GM18909 (cell line): ENCODE data around the gene HSD17B11.
"Not testable (repeated sequence)": the region's sequence is repeated elsewhere in the genome, so short reads cannot be mapped to it uniquely, and the experiment has no call there.

ENCODE experiments used
- ATAC-seq: cut with Tn5 transposase; IDR thresholded peaks from one replicate; pipeline ENCODE4 v1.9.1; 2021; ENCODE audit warnings: mild to moderate bottlenecking; ENCODE audit not compliant: unreplicated experiment, poor library complexity

Gene HSD17B11

DNA sequence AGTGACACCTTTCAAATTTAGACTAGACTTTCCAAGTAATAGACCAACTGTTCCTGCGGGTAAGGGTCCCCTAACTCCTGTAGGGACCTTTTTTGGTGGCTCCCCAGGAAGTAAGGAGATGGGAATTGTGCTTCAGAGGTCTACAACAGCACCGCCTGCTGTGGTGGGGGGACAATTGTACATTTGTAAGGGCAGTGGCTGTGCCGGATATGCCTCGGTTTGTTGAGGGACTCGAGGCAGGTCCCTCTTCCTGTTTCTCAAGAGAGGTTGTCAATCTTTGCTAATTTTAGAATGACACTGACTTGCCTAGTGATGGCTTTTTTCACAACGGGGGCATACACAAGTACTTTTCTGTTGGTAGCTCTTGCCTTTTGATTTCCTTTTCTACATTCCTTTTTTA, 15.5 kb upstream of the HSD17B11 start:
- peak; percentile 63 for ATAC-seq

- no peak for ATAC-seq
Measured at GRCh38 chr4:87405211-87405820, 14.3 kb upstream of the HSD17B11 start.

DNA sequence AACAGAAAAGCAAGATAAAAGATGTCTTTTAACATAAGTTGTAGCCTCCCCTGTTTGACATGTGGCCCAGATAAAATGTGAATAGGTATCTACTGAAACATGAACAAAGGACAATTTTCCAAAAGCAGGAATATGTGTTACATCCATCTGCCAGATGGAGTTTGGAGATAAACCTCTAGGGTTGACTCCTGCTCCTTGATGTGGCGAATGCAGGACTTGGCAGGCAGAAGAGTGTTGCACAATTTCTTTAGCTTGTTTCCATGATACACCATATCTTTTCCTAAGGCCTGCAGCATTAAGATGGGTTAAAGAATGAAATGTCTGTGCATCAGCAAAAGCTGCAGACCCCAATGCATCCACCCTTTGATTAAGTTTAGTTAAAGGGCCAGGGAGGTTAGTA, 12.7 kb upstream of the HSD17B11 start:
- ATAC-seq = not testable (repeated sequence)

DNA sequence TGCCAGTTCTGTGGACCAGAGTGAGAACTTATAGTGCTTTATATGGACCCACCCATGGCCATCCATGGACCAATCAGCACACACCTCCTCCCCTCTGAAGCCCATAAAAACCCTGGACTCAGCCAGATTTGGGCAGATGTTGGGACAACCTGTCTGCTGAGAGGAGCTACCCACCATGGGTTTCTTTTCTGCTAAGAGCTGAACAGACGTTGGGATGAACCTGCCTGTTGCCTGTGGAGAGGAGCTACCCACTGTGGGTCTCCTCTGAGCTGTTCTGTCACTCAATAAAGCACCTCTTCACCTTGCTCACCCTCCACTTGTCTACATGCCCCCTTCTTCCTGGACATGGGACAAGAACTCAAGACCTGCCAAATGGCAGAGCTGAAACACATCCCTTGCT, 9.0 kb upstream of the HSD17B11 start:
- no peak for ATAC-seq

DNA sequence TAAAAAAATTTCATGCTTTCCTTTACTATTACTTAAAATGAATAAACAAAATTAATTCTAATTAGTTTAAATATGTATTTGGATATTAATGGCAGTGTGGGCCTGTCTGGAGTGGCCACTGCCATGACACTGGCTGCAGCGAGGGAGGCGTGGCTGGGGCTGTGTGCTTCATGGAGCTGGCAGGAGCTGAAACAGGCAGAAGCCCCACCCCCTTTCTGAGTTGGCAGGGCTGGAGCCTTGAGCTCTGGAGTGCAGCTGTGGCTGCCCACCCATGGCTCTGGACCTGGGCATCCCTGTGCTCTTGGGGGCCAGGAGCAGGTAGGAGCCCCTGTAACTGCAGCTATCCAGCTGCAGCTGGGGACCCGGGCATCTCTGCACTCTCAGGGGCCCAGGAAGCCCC, 8.2 kb upstream of the HSD17B11 start:
- ATAC-seq = no peak

GRCh38 chr4:87395851-87396250, 4.9 kb upstream of the HSD17B11 start:
- ATAC-seq = not testable (repeated sequence)

- not testable (repeated sequence) for ATAC-seq
Measured at GRCh38 chr4:87395073-87395472, 4.1 kb upstream of the HSD17B11 start.

DNA sequence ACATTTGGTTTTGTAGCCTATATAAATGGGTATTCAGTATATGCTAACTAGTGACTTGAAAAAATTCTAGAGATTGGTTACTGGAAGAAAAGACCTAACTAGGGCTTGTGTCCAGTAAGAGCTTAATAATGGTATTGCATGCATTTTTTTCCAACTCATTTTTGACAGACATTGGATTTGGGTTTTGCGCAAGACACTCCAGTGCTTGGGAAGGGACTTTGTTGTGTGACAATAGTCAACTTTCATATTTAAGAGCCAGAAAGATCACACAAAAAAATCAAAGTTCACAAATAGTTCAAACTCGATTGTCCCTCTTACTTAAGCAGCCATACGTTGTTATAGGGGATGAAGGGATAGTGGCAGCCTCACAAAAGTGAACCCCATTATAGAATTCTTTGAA, 1.2 kb upstream of the HSD17B11 start:
- ATAC-seq = no peak

DNA sequence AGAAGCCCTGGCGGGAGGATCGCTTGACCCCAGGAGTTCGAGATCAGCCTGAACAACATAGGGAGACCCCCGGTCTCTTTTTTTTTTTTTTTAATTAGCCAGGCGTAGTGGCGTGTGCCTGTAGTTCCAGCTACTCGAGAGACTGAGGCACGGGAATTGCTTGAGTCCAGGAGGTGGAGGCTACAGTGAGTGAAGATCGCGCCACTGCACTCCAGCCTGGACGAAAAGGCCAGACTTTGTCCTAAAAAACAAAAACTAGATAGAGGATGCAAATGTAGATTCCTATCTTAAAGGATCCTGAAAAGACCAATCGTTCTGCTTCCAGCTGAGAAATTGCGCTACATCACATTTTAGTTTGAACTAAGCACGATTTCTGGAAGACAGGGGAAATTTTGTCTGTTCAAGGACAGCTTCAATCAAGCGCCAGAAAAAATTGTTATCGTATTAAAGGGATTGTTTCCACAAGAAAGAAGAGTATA, 627 bp upstream of the HSD17B11 start:
- peak; percentile 9 for ATAC-seq

DNA sequence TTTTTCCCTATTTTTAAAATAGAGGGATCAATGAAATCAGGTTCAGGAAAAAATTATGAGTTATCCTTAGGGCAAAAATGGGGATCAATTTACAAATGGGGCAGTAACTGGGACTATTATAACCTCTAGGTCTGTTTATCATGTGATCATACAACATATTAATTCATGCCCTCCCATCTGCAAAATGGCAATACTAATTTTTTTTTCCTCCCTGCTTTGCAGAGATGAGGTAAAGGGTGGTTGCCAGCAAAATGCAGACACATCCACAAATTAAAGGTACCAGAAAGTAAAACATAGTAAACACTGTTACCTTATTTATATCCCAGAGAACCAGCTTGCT, 467 bp downstream of the HSD17B11 start:
- peak; percentile 14 for ATAC-seq

DNA sequence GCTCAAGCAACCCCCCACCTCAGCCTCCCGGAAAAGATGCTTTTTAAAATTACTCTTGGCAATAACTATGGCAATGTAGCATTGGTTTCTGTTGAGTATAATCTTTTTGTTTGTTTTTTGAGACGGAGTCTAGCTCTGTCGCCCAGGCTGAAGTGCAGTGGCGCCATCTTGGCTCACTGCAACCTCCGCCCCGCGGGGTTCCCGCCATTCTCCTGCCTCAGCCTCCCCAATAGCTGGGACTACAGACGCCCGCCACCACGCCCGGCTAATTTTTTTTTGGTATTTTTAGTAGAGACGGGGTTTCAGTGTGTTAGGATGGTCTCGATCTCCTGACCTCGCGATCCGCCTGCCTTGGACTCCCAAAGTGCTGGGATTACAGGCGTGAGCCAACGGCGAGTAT, 933 bp downstream of the HSD17B11 start:
- ATAC-seq = not testable (repeated sequence)

DNA sequence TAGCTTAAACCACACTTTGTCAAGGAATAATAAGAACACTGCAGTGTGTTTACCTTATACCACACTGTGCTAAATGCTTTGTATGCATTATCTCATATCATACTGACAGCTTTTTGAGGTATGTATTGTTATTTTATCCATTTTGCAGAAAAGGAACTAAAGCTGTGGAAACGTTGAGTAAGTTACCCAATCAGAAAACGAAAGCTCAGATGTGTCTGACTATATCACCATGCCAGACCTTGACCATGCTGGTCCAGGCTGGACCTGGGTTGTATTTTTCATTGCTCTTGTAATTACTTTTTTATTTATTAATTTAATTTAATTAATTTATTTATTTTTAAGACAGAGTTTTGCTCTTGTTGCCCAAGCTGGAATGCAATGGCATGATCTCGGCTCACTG, 2.1 kb downstream of the HSD17B11 start:
- ATAC-seq = no peak

DNA sequence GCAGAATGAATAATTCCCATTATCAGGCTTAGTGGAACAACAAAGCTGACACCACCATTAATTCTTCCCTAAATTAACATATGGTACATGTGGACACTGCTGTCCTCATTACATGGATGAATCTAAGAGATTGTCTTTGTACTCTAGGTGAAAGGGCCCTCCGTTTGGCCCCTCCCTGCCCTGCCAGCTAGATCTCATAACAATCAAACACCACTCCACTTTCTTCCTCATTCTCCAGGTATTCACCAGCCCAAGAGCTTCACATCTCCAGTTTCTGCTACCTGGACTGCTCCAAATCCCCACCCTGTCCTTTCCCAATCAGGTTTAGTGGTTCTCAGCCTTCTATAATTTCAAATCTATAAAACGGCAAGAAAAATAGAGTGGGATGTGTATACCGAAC, 3.8 kb downstream of the HSD17B11 start:
- no peak for ATAC-seq

GRCh38 chr4:87384466-87385132, 6.4 kb downstream of the HSD17B11 start:
- not testable (repeated sequence) for ATAC-seq

GRCh38 chr4:87382931-87383330, 8.1 kb downstream of the HSD17B11 start:
- no peak for ATAC-seq

GRCh38 chr4:87382116-87382515, 8.9 kb downstream of the HSD17B11 start:
- no peak for ATAC-seq

GRCh38 chr4:87377816-87378215, 13.2 kb downstream of the HSD17B11 start:
- ATAC-seq = no peak

GRCh38 chr4:87375719-87376291, 15.2 kb downstream of the HSD17B11 start:
- ATAC-seq = no peak

DNA sequence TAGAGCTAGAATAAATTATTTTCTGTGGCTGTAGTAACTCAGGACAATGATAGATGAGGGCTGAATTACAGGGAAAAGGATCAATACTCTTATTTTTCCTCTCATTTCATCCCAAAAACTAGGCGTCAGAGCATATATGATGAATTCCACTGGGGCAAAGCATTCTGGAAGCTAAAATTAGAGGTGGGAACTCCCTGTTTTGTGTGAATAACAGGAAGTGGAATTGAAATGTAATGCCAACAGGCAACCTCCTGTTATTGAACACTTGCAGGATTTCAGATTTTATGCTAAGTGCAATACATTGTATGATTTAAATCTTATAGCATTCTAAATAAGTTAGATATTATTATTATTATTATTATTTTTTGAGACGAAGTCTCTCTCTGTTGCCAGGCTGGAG, 20.9 kb downstream of the HSD17B11 start:
- ATAC-seq = no peak

DNA sequence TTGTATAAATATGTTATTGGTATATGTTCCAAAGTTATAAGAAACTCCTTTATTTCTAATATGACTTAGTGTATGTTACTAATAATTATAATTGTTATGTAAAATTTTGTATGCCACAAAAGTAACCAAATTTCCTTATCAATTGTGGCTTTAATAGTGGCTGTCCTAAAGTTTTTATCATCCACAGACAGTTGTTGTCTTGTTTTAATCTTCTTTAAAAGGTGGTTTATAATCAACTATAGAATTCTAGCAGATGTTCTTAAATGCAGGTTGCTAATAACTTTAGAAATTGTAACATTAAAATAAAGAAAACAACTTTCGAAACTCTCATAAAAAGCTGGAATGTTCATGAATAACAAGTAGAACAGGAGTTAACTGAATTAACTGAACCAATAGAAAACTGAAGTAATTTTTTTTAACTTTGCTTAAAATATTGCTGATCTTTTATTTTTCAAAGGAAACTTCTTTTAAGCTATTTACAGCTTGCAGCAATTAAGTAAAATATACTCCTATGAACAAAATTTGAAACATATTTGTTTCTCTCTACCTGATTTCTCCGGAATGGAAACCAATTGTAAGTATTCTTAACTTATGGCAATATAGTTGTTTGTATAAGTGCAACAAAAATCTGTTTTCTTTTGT, 24.3 kb downstream of the HSD17B11 start:
- ATAC-seq = no peak

- no peak for ATAC-seq
Measured at GRCh38 chr4:87365348-87365747, 25.6 kb downstream of the HSD17B11 start.
